Stomach smooth muscle (tissue), 2 donors: ENCODE results near the gene COL26A1.
"Not testable (repeated sequence)": the region's sequence is repeated elsewhere in the genome, so short reads cannot be mapped to it uniquely, and the experiment has no call there.

Experiments used
- H3K27ac ChIP-seq: one replicate; pipeline ENCODE4 v1.7.0; 2013; ENCODE audit warnings: mild to moderate bottlenecking, low read length, inconsistent platforms
- H3K27me3 ChIP-seq, 2 donors: one replicate each; pipeline ENCODE4 v1.7.0; 2013; ENCODE audit warnings: low read length in 2 of 2; ENCODE audit not compliant: insufficient read depth in 2 of 2, control insufficient read depth in 1 of 2
- H3K36me3 ChIP-seq, 2 donors: one replicate each; pipeline ENCODE4 v1.7.0; 2013; ENCODE audit warnings: low read length in 2 of 2; ENCODE audit not compliant: control insufficient read depth in 2 of 2, insufficient read depth in 2 of 2
- H3K4me1 ChIP-seq: one replicate; pipeline ENCODE4 v1.7.0; 2013; ENCODE audit warnings: low read length; ENCODE audit not compliant: control insufficient read depth, insufficient read depth
- H3K4me3 ChIP-seq, 2 donors: one replicate each; pipeline ENCODE4 v1.7.0; 2013; ENCODE audit warnings: low read length in 2 of 2
- H3K9ac ChIP-seq, 2 donors: one replicate each; pipeline ENCODE4 v1.7.0; 2013; ENCODE audit warnings: low read length in 2 of 2, mild to moderate bottlenecking in 1 of 2
- H3K9me3 ChIP-seq, 2 donors: one replicate each; pipeline ENCODE4 v1.7.0; 2013; ENCODE audit warnings: low read length in 2 of 2; ENCODE audit not compliant: control insufficient read depth in 2 of 2
- donor health status: healthy.
- donor health status: Pancreatic carcinoma.

COL26A1 gene

GRCh38 chr7:101553771-101554445 lies 191.2 kb downstream of the COL26A1 start:
- H3K4me3 ChIP-seq = no peak overlapping the region
- H3K27me3 ChIP-seq = peaks cover 0 to 5% of the 10 kb centered on the region in 2 donors
- H3K4me1 ChIP-seq = no peaks in the 10 kb centered on the region
- H3K9me3 ChIP-seq = no peaks in the 10 kb centered on the region
- no peak overlapping the region for H3K9ac ChIP-seq
- H3K27ac ChIP-seq = no peak overlapping the region
- H3K36me3 ChIP-seq = no peaks in the 10 kb centered on the region

GRCh38 chr7:101554584-101555268 lies 192.1 kb downstream of the COL26A1 start:
- Histone ChIP-seq H3K4me3 (no peak overlapping the region), H3K4me1 (no peaks in the 10 kb centered on the region), H3K36me3 (no peaks in the 10 kb centered on the region)

GRCh38 chr7:101555269-101555920 lies 192.7 kb downstream of the COL26A1 start:
- H3K4me1 ChIP-seq = no peaks in the 10 kb centered on the region
- no peak overlapping the region for H3K4me3 ChIP-seq
- H3K27ac ChIP-seq = no peak overlapping the region
- no peaks in the 10 kb centered on the region for H3K36me3 ChIP-seq
- H3K9me3 ChIP-seq = no peaks in the 10 kb centered on the region
- H3K9ac ChIP-seq = no peak overlapping the region
- peaks cover 0 to 5% of the 10 kb centered on the region in 2 donors for H3K27me3 ChIP-seq

More at GRCh38 chr7:101554584-101555268, 192.1 kb downstream of the COL26A1 start:
- no peaks in the 10 kb centered on the region for H3K9me3 ChIP-seq
- H3K27me3 ChIP-seq = peaks cover 0 to 5% of the 10 kb centered on the region in 2 donors
- H3K27ac ChIP-seq = no peak overlapping the region
- H3K9ac ChIP-seq = no peak overlapping the region

- no peak overlapping the region for H3K4me3 ChIP-seq
- peaks cover 0 to 5% of the 10 kb centered on the region in 2 donors for H3K27me3 ChIP-seq
- H3K27ac ChIP-seq = no peak overlapping the region
- no peaks in the 10 kb centered on the region for H3K4me1 ChIP-seq
- H3K36me3 ChIP-seq = no peaks in the 10 kb centered on the region
- no peaks in the 10 kb centered on the region for H3K9me3 ChIP-seq
- no peak overlapping the region for H3K9ac ChIP-seq
Measured at GRCh38 chr7:101555921-101556275, 193.2 kb downstream of the COL26A1 start.

GRCh38 chr7:101556453-101556968 lies 193.8 kb downstream of the COL26A1 start:
- Histone ChIP-seq H3K27me3 (peaks cover 0 to 5% of the 10 kb centered on the region in 2 donors), H3K4me1 (no peaks in the 10 kb centered on the region)

GRCh38 chr7:101557421-101557820 lies 194.7 kb downstream of the COL26A1 start:
- Histone ChIP-seq H3K27me3 (peaks cover 3% of the 10 kb centered on the region in 2 donors), H3K4me1 (no peaks in the 10 kb centered on the region), H3K9ac (no peak overlapping the region), H3K27ac (no peak overlapping the region), H3K4me3 (no peak overlapping the region), H3K36me3 (no peaks in the 10 kb centered on the region), H3K9me3 (no peaks in the 10 kb centered on the region)

More at GRCh38 chr7:101556453-101556968, 193.8 kb downstream of the COL26A1 start:
- H3K36me3 ChIP-seq = no peaks in the 10 kb centered on the region
- no peak overlapping the region for H3K27ac ChIP-seq
- H3K9ac ChIP-seq = no peak overlapping the region
- no peaks in the 10 kb centered on the region for H3K9me3 ChIP-seq
- H3K4me3 ChIP-seq = no peak overlapping the region

- no peak overlapping the region for H3K27ac ChIP-seq
- no peaks in the 10 kb centered on the region for H3K36me3 ChIP-seq
- H3K9me3 ChIP-seq = no peaks in the 10 kb centered on the region
- no peak overlapping the region for H3K4me3 ChIP-seq
- no peaks in the 10 kb centered on the region for H3K4me1 ChIP-seq
- no peak overlapping the region for H3K9ac ChIP-seq
- peaks cover 4 to 7% of the 10 kb centered on the region in 2 donors for H3K27me3 ChIP-seq
Measured at GRCh38 chr7:101557978-101558741, 195.5 kb downstream of the COL26A1 start.

GRCh38 chr7:101558742-101559325 lies 196.2 kb downstream of the COL26A1 start:
- Histone ChIP-seq H3K36me3 (no peaks in the 10 kb centered on the region), H3K9me3 (no peaks in the 10 kb centered on the region), H3K27ac (no peak overlapping the region), H3K27me3 (peaks cover 7 to 10% of the 10 kb centered on the region in 2 donors), H3K9ac (no peak overlapping the region), H3K4me1 (no peaks in the 10 kb centered on the region), H3K4me3 (no peak overlapping the region)

- no peak overlapping the region for H3K27ac ChIP-seq
- no peaks in the 10 kb centered on the region for H3K9me3 ChIP-seq
- H3K4me3 ChIP-seq = no peak overlapping the region
- H3K9ac ChIP-seq = no peak overlapping the region
- H3K4me1 ChIP-seq = no peaks in the 10 kb centered on the region
- H3K27me3 ChIP-seq = peaks cover 7 to 14% of the 10 kb centered on the region in 2 donors
- no peaks in the 10 kb centered on the region for H3K36me3 ChIP-seq
Measured at GRCh38 chr7:101559586-101559985, 196.9 kb downstream of the COL26A1 start.

GRCh38 chr7:101560021-101560420 lies 197.3 kb downstream of the COL26A1 start:
- H3K4me1 ChIP-seq, H3K27ac ChIP-seq, H3K36me3 ChIP-seq, H3K9ac ChIP-seq, H3K9me3 ChIP-seq, H3K4me3 ChIP-seq: not testable (repeated sequence)
- H3K27me3 ChIP-seq = peaks cover 9 to 18% of the 10 kb centered on the region in 2 donors
